CD4-positive, alpha-beta T cell treated with Interleukin-6 for 4 hours (primary cell): ENCODE measurements around the gene WDR76.

ENCODE experiments used
- DNase-seq: peaks from one replicate; pipeline ENCODE4 v3.0.0-alpha.2; 2020; ENCODE audit warnings: mixed read lengths

Gene WDR76

DNA sequence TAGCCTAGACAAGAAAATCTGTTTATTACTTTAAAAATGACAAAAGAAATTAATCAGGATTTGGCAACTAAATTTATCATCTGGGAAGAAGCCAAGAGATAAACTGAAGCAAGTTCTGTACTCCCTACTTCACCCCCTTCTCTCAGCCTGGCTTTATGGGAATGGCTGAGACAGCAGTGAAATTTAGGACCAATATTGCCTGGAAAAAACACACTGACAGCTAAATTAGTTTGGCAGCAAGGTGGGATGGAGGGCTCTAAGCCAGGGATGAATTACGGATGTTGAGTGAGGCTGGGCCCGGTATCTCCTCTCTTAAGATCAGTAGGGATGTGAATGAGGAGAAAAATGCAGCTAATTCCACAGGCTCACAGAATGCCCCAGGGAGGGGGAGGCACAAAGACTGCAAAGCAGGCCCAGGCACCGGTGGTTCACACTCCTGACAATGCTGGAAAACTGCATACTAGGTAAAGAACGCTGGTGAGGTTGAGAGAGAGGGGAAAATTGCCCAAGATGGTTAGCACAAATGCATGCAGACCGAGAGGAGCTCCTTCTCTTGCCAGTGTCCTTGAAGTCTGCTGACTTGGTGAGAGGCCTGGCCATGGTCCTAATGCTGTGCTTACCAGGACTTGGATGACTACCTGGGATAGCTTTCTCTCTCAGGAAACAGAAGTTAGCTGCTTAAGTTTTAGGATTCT, 89.0 kb downstream of the WDR76 start:
- no peak for DNase-seq

DNA sequence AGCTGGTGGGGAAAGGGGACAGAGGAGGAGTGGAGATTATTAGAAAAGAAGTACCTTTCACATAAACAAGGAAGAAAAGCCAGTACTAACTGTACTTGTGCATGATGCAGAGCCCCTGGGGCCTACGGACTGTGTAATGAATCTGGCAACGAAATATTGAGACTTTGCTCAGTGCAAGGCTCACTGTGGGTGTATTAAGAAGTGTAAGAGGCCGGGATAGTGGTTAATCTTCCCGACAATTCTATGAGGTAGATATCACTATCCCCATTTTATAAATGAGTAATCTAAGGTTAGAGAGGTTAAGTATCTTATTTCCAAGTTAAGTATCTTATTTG, 89.5 kb downstream of the WDR76 start:
- DNase-seq = no peak
